Measurements from ENCODE around the gene HPD.

Gene HPD

GRCh38 chr12:121828306-121828705 is 30.4 kb downstream of the HPD start:
- no peak for DNase-seq (ENCODE audit: low read depth)

- no peak for DNase-seq (ENCODE audit: low read depth)
Observed at GRCh38 chr12:121827351-121828099, 31.1 kb downstream of the HPD start.

GRCh38 chr12:121826318-121827150 is 32.1 kb downstream of the HPD start:
- no peak for DNase-seq (ENCODE audit: low read depth)

GRCh38 chr12:121825041-121825523 is 33.6 kb downstream of the HPD start:
- no peak for DNase-seq (ENCODE audit: low read depth)

GRCh38 chr12:121823727-121824115 is 34.9 kb downstream of the HPD start:
- no peak for DNase-seq (ENCODE audit: low read depth)

- DNase-seq (ENCODE audit: low read depth): no peak
Observed at GRCh38 chr12:121823101-121823726, 35.4 kb downstream of the HPD start.

GRCh38 chr12:121822393-121823100 is 36.1 kb downstream of the HPD start:
- no peak for DNase-seq (ENCODE audit: low read depth)

- no peak for DNase-seq (ENCODE audit: low read depth)
Observed at GRCh38 chr12:121820056-121820455, 38.6 kb downstream of the HPD start.

GRCh38 chr12:121819212-121819949 is 39.3 kb downstream of the HPD start:
- DNase-seq (ENCODE audit: low read depth): no peak

- DNase-seq (ENCODE audit: low read depth): no peak
Observed at GRCh38 chr12:121817648-121818043, 41.0 kb downstream of the HPD start.

- DNase-seq (ENCODE audit: low read depth): no peak
Observed at GRCh38 chr12:121816925-121817647, 41.6 kb downstream of the HPD start.

- DNase-seq (ENCODE audit: low read depth): no peak
Observed at GRCh38 chr12:121815263-121815662, 43.4 kb downstream of the HPD start.

GRCh38 chr12:121814429-121815119 is 44.1 kb downstream of the HPD start:
- no peak for DNase-seq (ENCODE audit: low read depth)

- no peak for DNase-seq (ENCODE audit: low read depth)
Observed at GRCh38 chr12:121813951-121814350, 44.7 kb downstream of the HPD start.

GRCh38 chr12:121812921-121813896 is 45.5 kb downstream of the HPD start:
- DNase-seq (ENCODE audit: low read depth): no peak

- no peak for DNase-seq (ENCODE audit: low read depth)
Observed at GRCh38 chr12:121812320-121812871, 46.3 kb downstream of the HPD start.

GRCh38 chr12:121811434-121812319 is 47.0 kb downstream of the HPD start:
- DNase-seq (ENCODE audit: low read depth): no peak

Data from stimulated activated CD8-positive, alpha-beta memory T cell treated with anti-CD3 and anti-CD28 coated beads, Interleukin-15, amount 100 ng/mL, for 1 hour (primary cell).